ENCODE data around the gene ZRANB2.

- TF ChIP-seq POLR2A (IDR thresholded peaks at IDR 0.05) (no peak), POLR2AphosphoS5 (IDR thresholded peaks at IDR 0.05) (no peak), EP300 (IDR thresholded peaks at IDR 0.05) (no peak)
- TF ChIP-seq, protein P1, sequence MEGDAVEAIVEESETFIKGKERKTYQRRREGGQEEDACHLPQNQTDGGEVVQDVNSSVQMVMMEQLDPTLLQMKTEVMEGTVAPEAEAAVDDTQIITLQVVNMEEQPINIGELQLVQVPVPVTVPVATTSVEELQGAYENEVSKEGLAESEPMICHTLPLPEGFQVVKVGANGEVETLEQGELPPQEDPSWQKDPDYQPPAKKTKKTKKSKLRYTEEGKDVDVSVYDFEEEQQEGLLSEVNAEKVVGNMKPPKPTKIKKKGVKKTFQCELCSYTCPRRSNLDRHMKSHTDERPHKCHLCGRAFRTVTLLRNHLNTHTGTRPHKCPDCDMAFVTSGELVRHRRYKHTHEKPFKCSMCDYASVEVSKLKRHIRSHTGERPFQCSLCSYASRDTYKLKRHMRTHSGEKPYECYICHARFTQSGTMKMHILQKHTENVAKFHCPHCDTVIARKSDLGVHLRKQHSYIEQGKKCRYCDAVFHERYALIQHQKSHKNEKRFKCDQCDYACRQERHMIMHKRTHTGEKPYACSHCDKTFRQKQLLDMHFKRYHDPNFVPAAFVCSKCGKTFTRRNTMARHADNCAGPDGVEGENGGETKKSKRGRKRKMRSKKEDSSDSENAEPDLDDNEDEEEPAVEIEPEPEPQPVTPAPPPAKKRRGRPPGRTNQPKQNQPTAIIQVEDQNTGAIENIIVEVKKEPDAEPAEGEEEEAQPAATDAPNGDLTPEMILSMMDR (IDR thresholded peaks at IDR 0.05) = no peak
These were observed 26.0 kb downstream of the ZRANB2 start for GRCh38 chr1:71054791-71055190.

Data from sigmoid colon (tissue), 4 donors.